Right cardiac atrium (tissue), 5 donors: ENCODE measurements around the gene SEC63. TPM values are rescaled to one million over a fixed set of nuclear protein-coding genes. Genes with fewer than 3 reads are reported as not detected.
"Not testable (repeated sequence)": the region's sequence is repeated elsewhere in the genome, so short reads cannot be mapped to it uniquely, and the experiment has no call there.

Experiments used
- ATAC-seq, 2 donors: fragments of 200-7000 bp; cut with Tn5 transposase; one replicate each; pipeline versions ENCODE4 v1.8.0 to v1.9.1; 2020; ENCODE audit warnings: moderate library complexity in 2 of 2, mild to moderate bottlenecking in 1 of 2
- DNase-seq, 3 donors: peaks; one replicate each; pipeline ENCODE4 v3.0.0-alpha.2; 2020
- H3K27ac ChIP-seq: one replicate; pipeline ENCODE4 v1.5.1; 2013; ENCODE audit warnings: mild to moderate bottlenecking, low read length, control low read depth, moderate library complexity
- H3K27me3 ChIP-seq: one replicate; pipeline ENCODE4 v1.6.1; 2013; ENCODE audit not compliant: control insufficient read depth, insufficient read depth
- H3K4me1 ChIP-seq: one replicate; pipeline ENCODE4 v1.6.1; 2013; ENCODE audit warnings: low read length; ENCODE audit not compliant: control insufficient read depth, insufficient read depth
- H3K4me3 ChIP-seq: one replicate; pipeline ENCODE4 v1.5.1; 2013; ENCODE audit warnings: low read length, control low read depth
- H3K9me3 ChIP-seq: one replicate; pipeline ENCODE4 v1.6.1; 2013; ENCODE audit warnings: low read length; ENCODE audit not compliant: control insufficient read depth
- WGBS: extraction: QIAGEN DNeasy Blood & Tissue Kit; methylation state at CpG from one replicate; pipeline ENCODE4 v1.1.7; 2013; 5-methylcytosine and 5-hydroxymethylcytosine counted together
- intact Hi-C, 4 donors: fragments of 100-400 bp; cut with DNase I; formaldehyde crosslinking; loops; one replicate each; pipeline versions ENCODE4 v1.11.0 to v1.14.0; 2022 to 2023
- polyA plus RNA-seq: library from polyadenylated mRNA; stranded (reverse); fragments of 200-250 nt; gene quantifications from one replicate; pipeline ENCODE4 v1.2.3, GENCODE V29; 2013
- total RNA-seq, 4 donors: library from RNA; stranded (reverse); fragmentation: NEBNext Ultra II Directional; extraction: Animal tissue kit (Norgen Biotek cat#: 25700); gene quantifications; one replicate each; pipeline ENCODE4 v1.2.1, GENCODE V29; 2021
- donor health status: healthy with polysubstance abuse.
- donor health status: DM: no; HTN: yes; CAD: no.
- donor health status: DM: no; HTN: no; CAD: no.
- donor health status: DM: no; HTN: yes; CAD: no; lungs with severe emphysema.
- donor health status: DM: yes; HTN: yes; CAD: no.

The SEC63 gene
- total and polyA plus RNA-seq, 5 donors = 30.6 to 100 (median 78.3) TPM

DNA sequence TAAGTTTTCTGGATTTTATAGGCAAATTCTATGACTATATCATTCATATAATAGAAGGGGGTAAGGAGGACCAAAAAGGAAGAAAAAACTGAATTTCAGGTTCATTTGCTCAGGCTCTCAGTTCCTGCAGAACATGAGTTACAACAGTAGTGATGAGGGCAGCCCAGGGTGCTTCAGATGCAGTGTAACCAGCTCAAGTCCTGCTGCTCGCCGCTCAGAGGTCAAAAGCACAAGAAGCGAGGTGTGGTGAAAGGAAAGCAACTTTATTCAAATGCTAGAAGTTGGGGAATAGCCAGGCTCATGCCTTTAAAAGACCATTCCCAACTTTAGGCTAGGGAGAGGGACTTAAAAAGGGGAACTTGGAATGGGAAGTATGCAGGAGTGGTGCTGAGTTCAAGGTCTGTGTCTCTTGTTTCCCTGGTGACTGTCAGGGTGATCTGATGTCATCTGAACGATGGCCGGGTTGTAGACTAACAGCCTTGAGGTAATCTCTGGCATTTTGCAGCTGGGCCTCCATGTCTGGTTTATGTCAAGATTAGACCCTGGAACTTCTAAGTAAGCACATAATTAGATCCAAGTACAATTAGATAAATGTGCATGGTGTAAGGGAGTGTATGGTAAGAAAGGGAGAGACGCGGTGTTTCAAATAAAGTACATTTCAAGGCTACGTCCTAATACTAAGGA lies 14.5 kb upstream of the SEC63 start:
- Histone ChIP-seq H3K9me3 (no peaks in the 10 kb centered on the region), H3K4me1 (no peaks in the 10 kb centered on the region), H3K4me3 (no peak overlapping the region), H3K27me3 (no peaks in the 10 kb centered on the region), H3K27ac (no peak overlapping the region)
- DNase-seq (no peak), ATAC-seq (no peak)
- 58% methylated on average over 8 of the region's 8 CpGs for WGBS
- intact Hi-C loops = no loop called here

DNA sequence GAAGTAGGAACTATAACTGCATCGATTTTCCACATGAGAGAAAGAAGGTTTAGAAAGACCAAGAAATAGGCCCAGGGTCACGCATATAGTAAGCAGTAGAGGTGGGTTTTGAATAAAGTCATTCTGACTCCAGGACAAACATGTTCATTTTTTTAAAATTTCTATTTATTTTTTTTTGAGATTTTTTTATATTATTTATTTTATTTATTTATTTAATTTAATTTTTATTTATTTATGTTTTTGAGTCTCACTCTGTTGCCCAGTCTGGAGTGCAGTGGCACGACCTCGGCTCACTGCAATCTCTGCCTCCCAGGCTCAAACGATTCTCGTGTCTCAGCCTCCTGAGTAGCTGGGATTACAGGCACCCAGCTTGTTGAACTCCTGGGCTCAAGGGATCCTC lies 13.2 kb upstream of the SEC63 start:
- intact Hi-C loops = no loop called here

DNA sequence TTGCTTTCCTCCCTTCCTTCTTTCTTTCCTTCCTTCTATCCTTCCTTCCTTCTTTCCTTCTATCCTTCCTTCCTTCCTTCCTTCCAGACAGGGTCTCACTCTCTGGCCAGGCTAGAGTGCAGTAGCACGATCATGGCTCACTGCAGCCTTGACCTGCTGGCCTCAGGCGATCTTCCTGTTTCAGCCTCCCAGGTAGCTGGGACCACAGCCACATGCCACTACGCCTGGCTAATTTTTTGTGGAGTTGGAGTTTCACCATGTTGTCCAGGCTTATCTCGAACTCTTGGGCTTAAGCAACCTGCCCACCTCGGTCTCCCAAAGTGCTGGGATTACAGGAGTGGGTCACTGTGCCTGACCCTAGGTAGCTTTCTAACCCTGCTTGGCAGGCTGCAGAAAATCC lies 12.2 kb upstream of the SEC63 start:
- DNase-seq (no peak), ATAC-seq (no peak)
- H3K4me3 ChIP-seq = no peak overlapping the region
- H3K27ac ChIP-seq = no peak overlapping the region
- no peaks in the 10 kb centered on the region for H3K4me1 ChIP-seq
- no peaks in the 10 kb centered on the region for H3K9me3 ChIP-seq
- intact Hi-C loops = no loop called here
- WGBS = 87% methylated on average over 5 of the region's 5 CpGs
- H3K27me3 ChIP-seq = no peaks in the 10 kb centered on the region

More for the DNA sequence above, 13.2 kb upstream of the SEC63 start:
- WGBS = 93% methylated on average over 6 of the region's 6 CpGs
- Histone ChIP-seq H3K4me1 (no peaks in the 10 kb centered on the region), H3K4me3 (no peak overlapping the region), H3K9me3 (no peaks in the 10 kb centered on the region), H3K27ac (no peak overlapping the region), H3K27me3 (no peaks in the 10 kb centered on the region)
- ATAC-seq (no peak), DNase-seq (no peak)

DNA sequence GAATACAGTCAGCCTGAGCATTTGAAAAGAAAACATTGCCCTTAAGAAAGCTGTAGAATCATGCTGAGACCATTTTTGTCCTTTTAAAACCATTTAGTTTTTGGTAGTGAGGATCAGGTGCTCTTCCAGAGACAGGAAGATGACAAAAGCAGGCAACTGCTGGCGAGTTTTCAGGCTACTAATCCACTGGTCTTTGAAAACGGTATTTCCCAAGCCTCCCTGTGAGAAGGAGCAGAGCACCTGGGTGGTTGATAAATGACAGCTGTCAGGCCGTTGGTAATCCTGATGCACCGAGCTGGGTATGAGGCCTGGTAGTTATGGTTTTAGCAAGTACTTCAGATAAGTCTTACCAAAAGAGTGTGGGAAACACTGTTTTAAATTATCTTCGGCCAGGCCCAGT lies 10.1 kb upstream of the SEC63 start:
- H3K9me3 ChIP-seq = no peaks in the 10 kb centered on the region
- H3K27me3 ChIP-seq = no peaks in the 10 kb centered on the region
- H3K4me3 ChIP-seq = no peak overlapping the region
- H3K27ac ChIP-seq = no peak overlapping the region
- DNase-seq (no peak), ATAC-seq (no peak)
- WGBS = 78% methylated on average over 5 of the region's 5 CpGs
- no peaks in the 10 kb centered on the region for H3K4me1 ChIP-seq
- intact Hi-C loops = no loop called here

DNA sequence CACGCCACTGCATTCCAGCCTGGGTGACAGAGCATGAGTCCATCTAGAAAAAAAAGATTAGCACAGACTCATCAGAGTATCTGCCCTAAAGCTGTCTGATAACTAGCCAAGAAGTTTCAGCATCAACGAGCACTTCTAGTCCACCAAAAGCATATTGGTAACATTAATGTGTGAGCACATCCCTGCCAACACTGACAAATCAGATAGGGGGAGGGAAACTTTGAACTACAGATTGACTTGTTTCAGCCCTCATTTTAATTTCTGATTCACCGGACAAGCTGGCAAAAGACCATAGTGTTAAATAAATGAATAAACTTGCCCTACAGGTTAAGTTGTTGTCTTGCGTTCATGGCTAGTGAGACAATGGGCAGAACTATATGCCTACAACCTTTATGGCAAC lies 7.7 kb upstream of the SEC63 start:
- Histone ChIP-seq H3K27me3 (no peaks in the 10 kb centered on the region), H3K4me1 (no peaks in the 10 kb centered on the region), H3K27ac (no peak overlapping the region), H3K4me3 (no peak overlapping the region), H3K9me3 (no peaks in the 10 kb centered on the region)
- 85% methylated on average over 4 of the region's 4 CpGs for WGBS
- intact Hi-C loops = no loop called here
- DNase-seq = no peak
- no peak for ATAC-seq

DNA sequence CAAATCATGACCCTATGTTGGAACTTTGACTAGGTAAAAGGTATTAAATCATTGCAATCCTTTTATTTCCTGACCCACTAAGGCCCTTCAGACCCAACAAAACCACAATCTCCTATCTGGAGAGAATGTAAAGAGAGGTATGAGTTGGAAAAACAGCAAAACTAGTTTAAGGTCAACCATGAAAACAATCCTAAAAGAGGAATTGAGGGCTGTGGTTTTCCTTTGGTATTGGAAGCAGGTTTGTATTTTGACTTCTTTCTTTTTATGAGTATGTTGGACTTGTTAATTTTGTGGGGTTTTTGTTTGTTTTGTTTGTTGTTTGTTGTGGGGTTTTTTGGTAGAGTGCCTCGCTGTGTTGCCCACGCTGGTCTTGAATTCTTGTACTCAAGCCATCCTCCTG lies 4.7 kb upstream of the SEC63 start:
- DNase-seq (no peak), ATAC-seq (no peak)
- intact Hi-C loops = no loop called here
- Histone ChIP-seq H3K27ac (no peak overlapping the region), H3K9me3 (no peaks in the 10 kb centered on the region), H3K27me3 (no peaks in the 10 kb centered on the region), H3K4me3 (no peak overlapping the region), H3K4me1 (no peaks in the 10 kb centered on the region)
- 89% methylated on average over 2 of the region's 2 CpGs for WGBS

DNA sequence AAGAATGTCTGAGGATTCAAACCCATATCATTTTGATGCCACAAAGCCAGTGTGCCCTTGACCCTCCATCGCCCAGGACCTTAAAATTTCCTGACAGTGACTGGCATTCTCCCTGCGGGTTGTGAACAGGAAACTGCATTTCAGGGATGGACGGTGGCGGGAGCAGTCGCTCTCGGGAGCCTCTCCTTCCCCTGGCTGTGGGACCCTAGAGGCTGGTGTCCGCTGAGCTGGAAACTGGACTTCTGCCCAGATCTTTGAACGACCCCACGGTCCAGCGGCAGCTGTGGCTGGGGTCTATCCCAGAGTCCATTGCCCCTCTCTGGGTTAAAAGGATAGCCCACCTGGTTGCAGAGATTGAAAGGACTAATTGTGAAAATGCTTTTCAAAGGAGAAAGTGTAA lies 1.4 kb upstream of the SEC63 start:
- Histone ChIP-seq H3K27ac (no peak overlapping the region), H3K9me3 (no peaks in the 10 kb centered on the region), H3K4me3 (no peak overlapping the region), H3K4me1 (peaks cover 3% of the 10 kb centered on the region), H3K27me3 (no peaks in the 10 kb centered on the region)
- WGBS = 29% methylated on average over 10 of the region's 10 CpGs
- DNase-seq = no peak
- ATAC-seq = no peak
- intact Hi-C loops = no loop called here

DNA sequence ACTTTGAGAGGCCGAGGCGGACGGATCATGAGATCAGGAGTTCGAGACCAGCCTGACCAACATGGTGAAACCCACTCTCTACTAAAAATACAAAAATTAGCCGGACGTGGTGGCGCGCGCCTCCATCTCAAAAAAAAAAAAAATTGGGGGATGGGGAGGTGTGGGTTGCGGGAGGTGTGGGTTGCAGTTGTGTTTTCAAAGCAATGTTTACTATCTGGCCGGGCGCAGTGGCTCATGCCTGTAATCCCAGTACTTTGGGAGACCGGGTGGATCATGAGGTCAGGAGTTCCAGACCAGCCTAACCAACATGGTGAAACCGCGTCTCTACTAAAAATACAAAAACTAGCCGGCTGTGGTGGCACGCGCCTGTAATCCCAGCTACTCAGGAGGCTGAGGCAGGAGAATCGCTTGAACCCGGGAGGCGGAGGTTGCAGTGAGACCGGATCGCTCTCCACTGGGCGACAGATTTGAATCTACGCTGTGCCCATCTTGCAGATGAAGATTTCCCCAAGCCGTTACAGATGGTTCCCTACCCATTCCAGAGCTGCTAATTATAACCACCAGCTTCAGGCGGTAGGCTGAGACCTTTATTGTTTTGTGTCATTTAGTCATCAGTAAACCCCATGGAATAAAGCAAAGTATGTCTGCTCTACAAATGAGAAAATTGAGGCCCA lies 818 bp upstream of the SEC63 start:
- WGBS = 76% methylated on average over 27 of the region's 27 CpGs
- DNase-seq, H3K27me3 ChIP-seq, intact Hi-C loops, H3K9me3 ChIP-seq, H3K4me1 ChIP-seq, ATAC-seq, H3K27ac ChIP-seq: not testable (repeated sequence)
- peak overlapping the region; percentile 38 for H3K4me3 ChIP-seq

DNA sequence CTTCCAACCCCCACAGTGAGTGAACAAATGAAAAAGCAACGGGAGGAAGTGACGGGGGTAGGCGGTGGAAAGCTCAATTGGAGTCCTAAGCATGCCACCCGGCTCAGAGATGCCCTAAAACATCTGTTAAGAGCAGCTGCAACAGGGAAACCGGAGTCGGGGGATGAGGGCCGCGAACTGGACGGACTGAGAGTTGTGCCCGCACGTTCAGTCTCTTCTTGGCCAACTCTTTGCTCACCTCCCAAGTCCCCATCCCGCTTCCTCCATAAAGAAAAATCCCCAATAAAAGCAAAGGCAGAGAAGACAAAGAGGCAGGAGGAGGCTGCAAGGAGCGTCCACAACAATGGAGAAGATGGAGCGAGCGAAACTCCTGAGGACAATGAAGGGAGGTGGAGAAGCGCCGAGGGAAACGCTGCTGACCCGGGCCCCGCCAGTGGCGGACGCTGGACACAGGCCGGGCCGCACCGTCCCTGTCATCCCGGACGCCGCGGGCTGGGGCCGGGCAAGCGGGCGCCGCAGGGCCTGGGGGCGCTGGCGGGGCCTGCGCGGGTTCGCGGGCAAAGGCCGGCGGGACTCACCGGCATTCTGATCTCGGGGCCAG lies 600 bp downstream of the SEC63 start:
- H3K4me3 ChIP-seq = peak overlapping the region; percentile 79
- ATAC-seq (peak; percentile 58 to 66), DNase-seq (peak; percentile 34 to 71 (median 69))
- intact Hi-C loops = no loop called here
- H3K27ac ChIP-seq = peak overlapping the region; percentile 84
- WGBS = under 1% methylated on average over 43 of the region's 43 CpGs
- peaks cover 4% of the 10 kb centered on the region for H3K4me1 ChIP-seq
- H3K9me3 ChIP-seq = no peaks in the 10 kb centered on the region
- H3K27me3 ChIP-seq = no peaks in the 10 kb centered on the region

DNA sequence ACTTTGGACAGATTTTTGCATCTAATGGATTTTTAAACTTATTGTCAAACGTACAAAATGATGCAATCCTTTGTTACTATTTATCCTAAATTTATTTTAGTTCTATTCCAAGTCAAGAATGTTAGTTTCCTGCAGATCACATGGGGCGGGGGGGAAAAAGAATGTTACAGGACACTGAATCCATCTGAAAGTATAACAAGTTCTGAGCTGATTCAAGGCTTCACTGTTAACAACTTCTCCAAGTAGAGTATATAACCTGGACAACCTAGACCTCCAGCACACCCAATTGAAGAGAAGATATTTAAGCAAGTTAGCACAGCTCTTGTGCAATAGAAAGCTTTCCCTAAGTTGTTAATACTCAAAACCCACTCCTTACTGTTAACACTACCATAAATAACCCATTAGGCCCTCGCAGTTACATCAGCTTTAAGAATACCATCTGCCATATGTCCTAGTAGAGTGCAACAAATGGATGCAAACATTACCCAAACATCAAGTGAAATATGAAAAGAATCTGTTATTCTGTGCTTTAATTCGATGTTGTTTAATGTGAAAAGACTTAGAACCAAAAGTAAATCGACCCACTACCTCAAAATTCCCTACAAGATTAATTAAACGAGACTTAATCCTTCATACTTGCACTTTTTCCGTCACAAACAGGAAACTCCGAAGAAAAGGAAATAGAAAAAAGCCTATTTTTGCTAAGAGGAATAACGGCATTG lies 1.3 kb downstream of the SEC63 start:
- DNase-seq = no peak
- 5% methylated on average over 9 of the region's 9 CpGs for WGBS
- Histone ChIP-seq H3K9me3 (no peaks in the 10 kb centered on the region), H3K4me1 (peaks cover 5% of the 10 kb centered on the region), H3K27me3 (no peaks in the 10 kb centered on the region), H3K27ac (peak overlapping the region; percentile 84), H3K4me3 (peak overlapping the region; percentile 79)
- ATAC-seq = no peak
- intact Hi-C loops = no loop called here

DNA sequence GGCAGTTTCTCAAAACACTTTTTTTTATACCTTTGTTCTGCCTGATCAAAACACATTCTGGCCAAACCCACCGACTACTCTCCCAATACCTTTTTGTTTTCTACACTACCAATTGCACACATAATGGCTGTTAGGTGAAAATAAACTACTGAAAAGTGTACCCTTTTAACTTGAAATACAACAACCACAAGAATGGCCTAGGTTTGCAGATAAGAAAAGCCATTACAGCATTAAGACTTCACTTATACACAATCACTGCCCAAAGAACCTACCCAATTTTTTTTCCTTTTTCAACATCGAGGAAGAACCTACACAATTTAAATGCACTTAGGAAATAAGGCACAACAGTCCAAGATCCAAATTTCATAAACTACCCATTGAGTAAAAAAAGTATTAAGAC lies 1.8 kb downstream of the SEC63 start:
- no peaks in the 10 kb centered on the region for H3K9me3 ChIP-seq
- intact Hi-C loops = no loop called here
- DNase-seq (no peak), ATAC-seq (no peak)
- peak overlapping the region; percentile 79 for H3K4me3 ChIP-seq
- WGBS = 44% methylated on average over 2 of the region's 2 CpGs
- H3K4me1 ChIP-seq = peaks cover 5% of the 10 kb centered on the region
- H3K27ac ChIP-seq = no peak overlapping the region
- H3K27me3 ChIP-seq = no peaks in the 10 kb centered on the region
